ENCODE data around the gene SPG7.
"Not testable (repeated sequence)": the region's sequence is repeated elsewhere in the genome, so short reads cannot be mapped to it uniquely, and the experiment has no call there.

SPG7 gene

GRCh38 chr16:89564476-89565255 is 56.5 kb downstream of the SPG7 start:
- no peak for DNase-seq (ENCODE audit: low read depth)

GRCh38 chr16:89565256-89565505 is 57.0 kb downstream of the SPG7 start:
- no peak for DNase-seq (ENCODE audit: low read depth)

GRCh38 chr16:89565506-89566372 is 57.5 kb downstream of the SPG7 start:
- no peak for DNase-seq (ENCODE audit: low read depth)

- DNase-seq (ENCODE audit: low read depth), result no peak
Measured at GRCh38 chr16:89567656-89568594, 59.7 kb downstream of the SPG7 start.

- no peak for DNase-seq (ENCODE audit: low read depth)
Measured at GRCh38 chr16:89569506-89570341, 61.5 kb downstream of the SPG7 start.

GRCh38 chr16:89570342-89570923 is 62.2 kb downstream of the SPG7 start:
- DNase-seq (ENCODE audit: low read depth), result no peak

- DNase-seq (ENCODE audit: low read depth), result not testable (repeated sequence)
Measured at GRCh38 chr16:89570983-89571598, 62.9 kb downstream of the SPG7 start.

GRCh38 chr16:89571636-89572035 is 63.4 kb downstream of the SPG7 start:
- DNase-seq (ENCODE audit: low read depth), result no peak

GRCh38 chr16:89572073-89572484 is 63.9 kb downstream of the SPG7 start:
- no peak for DNase-seq (ENCODE audit: low read depth)

GRCh38 chr16:89572485-89573205 is 64.4 kb downstream of the SPG7 start:
- no peak for DNase-seq (ENCODE audit: low read depth)

- DNase-seq (ENCODE audit: low read depth), result no peak
Measured at GRCh38 chr16:89573826-89574680, 65.8 kb downstream of the SPG7 start.

GRCh38 chr16:89574681-89575246 is 66.6 kb downstream of the SPG7 start:
- DNase-seq (ENCODE audit: low read depth), result no peak

- no peak for DNase-seq (ENCODE audit: low read depth)
Measured at GRCh38 chr16:89575247-89576152, 67.3 kb downstream of the SPG7 start, which contains the start of gene CPNE7. CPNE7 (plus strand) TSS chr16:89575758; CDS start chr16:89575898, 140 bp downstream.

GRCh38 chr16:89576153-89577054 is 68.2 kb downstream of the SPG7 start:
- DNase-seq (ENCODE audit: low read depth), result no peak

GRCh38 chr16:89577055-89577759 is 69.0 kb downstream of the SPG7 start:
- DNase-seq (ENCODE audit: low read depth), result no peak

GRCh38 chr16:89579351-89579750 is 71.1 kb downstream of the SPG7 start:
- DNase-seq (ENCODE audit: low read depth), result no peak
